Large intestine (tissue), 3 donors: ENCODE results near the gene FAM13A. TPM values are rescaled to one million over a fixed set of nuclear protein-coding genes. Genes with fewer than 3 reads are reported as not detected.
A peak's percentile ranks its signal among the peaks of the same experiment; 100 is the strongest.

Experiments used
- DNase-seq, 2 donors: peaks; one replicate each; pipeline versions ENCODE4 v3.0.0 to v3.0.0-alpha.2; 2013
- H3K27ac ChIP-seq: one replicate; pipeline ENCODE4 v1.5.1; 2013; ENCODE audit warnings: low read length
- H3K27me3 ChIP-seq: 2 replicates; pipeline ENCODE4 v1.6.1; 2013; ENCODE audit warnings: low read length; ENCODE audit not compliant: control insufficient read depth, insufficient read depth
- H3K36me3 ChIP-seq: 2 replicates; pipeline ENCODE4 v1.6.1; 2013; ENCODE audit warnings: low read length; ENCODE audit not compliant: control insufficient read depth, insufficient read depth
- H3K4me1 ChIP-seq: one replicate; pipeline ENCODE4 v1.6.1; 2013; ENCODE audit warnings: low read length; ENCODE audit not compliant: control insufficient read depth, insufficient read depth
- H3K4me3 ChIP-seq: one replicate; pipeline ENCODE4 v1.5.1; 2013; ENCODE audit warnings: low read length
- H3K9me3 ChIP-seq: one replicate; pipeline ENCODE4 v1.6.1; 2013; ENCODE audit warnings: mild to moderate bottlenecking, low read depth, low read length, moderate library complexity; ENCODE audit not compliant: control insufficient read depth
- WGBS: methylation state at CpG from one replicate; pipeline ENCODE4 v1.1.5; 2013; ENCODE audit warnings: low lambda C conversion rate; ENCODE audit not compliant: insufficient coverage; 5-methylcytosine and 5-hydroxymethylcytosine counted together
- polyA plus RNA-seq: library from polyadenylated mRNA; unstranded; fragments of 120-200 nt; gene quantifications from one replicate; pipeline ENCODE4 v1.2.1, GENCODE V29; 2013

The FAM13A gene
- polyA plus RNA-seq, 1 donor = 151 TPM

DNA sequence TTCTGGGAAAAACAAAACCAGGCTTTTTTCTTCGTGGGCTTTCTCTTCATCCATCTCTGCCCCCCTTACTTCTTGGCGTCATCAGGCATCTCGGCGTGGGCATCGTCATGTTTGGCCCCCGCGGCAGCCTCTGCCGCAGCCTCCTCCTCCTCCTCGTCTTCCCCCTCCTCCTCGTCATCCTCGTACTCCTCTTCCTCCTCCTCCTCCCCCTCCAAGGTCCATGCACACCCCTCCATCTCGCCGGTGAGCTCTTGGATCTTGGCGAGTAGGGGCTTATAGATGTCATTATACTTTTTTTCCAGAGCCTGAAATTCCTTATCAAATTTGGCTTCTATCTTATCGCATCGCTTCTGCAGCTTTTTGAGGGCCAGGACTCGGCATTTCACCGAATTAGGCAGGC lies 359.8 kb downstream of the FAM13A start:
- Histone ChIP-seq H3K27me3 (no peaks in the 10 kb centered on the region), H3K27ac (peak overlapping the region; percentile 24), H3K9me3 (peaks cover 4% of the 10 kb centered on the region), H3K36me3 (no peaks in the 10 kb centered on the region), H3K4me3 (peak overlapping the region; percentile 80), H3K4me1 (no peaks in the 10 kb centered on the region)
- peak; percentile 9 to 29 for DNase-seq
- WGBS = 61% methylated on average over 7 of the region's 18 CpGs

DNA sequence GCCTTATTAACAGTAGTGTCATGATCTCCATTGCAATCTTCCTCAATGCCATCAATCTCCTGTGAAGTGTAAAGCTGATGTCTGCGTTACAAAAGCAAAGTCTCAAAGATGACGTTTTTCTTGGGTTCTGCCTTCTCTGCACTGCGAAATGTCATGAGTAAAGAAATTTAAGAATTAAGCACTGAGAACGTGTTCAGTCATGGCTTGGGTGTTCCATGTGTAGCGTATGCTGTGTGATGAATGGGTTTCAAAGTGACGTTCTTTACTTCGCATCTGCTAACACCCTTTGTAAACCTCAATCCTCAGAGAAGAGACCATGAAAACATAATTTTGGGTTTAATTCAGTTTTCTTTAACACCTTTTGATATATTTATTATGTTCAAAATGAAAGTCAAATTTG lies 360.4 kb downstream of the FAM13A start:
- Histone ChIP-seq H3K9me3 (peaks cover 4% of the 10 kb centered on the region), H3K27me3 (no peaks in the 10 kb centered on the region), H3K4me1 (no peaks in the 10 kb centered on the region), H3K4me3 (no peak overlapping the region), H3K36me3 (no peaks in the 10 kb centered on the region), H3K27ac (no peak overlapping the region)
- WGBS = 73% methylated on average over 4 of the region's 7 CpGs
- DNase-seq = no peak

DNA sequence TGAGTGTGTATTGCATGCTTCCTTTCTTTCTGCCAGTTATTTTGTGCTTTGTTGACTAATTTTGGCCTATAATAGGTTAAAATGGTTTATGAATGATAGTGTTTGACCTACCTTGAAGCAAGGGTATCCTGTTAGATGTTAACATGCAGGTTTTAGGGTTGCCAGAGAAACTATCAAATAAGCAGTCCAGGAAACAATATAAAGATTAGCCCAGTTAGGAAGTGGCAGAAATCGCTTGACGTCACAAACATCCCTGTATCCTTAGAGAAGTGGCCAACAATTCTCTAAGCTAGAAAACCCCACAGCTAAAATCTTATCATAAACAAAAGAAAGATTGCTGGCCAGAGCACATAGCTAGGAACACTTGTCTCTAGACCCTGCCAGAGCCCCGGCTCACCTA lies 363.2 kb downstream of the FAM13A start:
- peaks cover 11% of the 10 kb centered on the region for H3K36me3 ChIP-seq
- no CpG with 5 or more reads among the region's 3 CpGs for WGBS
- no peak for DNase-seq

DNA sequence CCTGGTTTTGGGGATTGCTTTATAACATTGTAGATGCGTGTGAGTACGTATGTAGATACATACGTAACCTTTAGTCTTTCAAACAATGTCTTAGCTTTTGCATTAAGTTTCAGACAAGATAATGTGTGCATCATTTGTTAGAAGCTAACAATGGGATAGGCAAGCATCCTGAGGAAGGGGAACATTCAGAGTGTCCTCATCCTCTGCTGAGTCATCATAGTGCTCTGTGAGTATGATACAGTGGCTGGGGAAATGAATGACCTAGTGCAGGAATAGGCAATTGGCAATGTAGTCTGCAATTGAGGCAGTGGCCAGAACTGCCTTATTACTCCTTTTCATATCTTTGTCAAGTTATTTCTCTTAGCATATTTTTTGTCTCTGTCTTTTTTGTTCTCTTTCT lies 366.6 kb downstream of the FAM13A start:
- Histone ChIP-seq H3K9me3 (no peaks in the 10 kb centered on the region), H3K27ac (no peak overlapping the region), H3K27me3 (no peaks in the 10 kb centered on the region), H3K4me3 (no peak overlapping the region), H3K4me1 (no peaks in the 10 kb centered on the region), H3K36me3 (peaks cover 16% of the 10 kb centered on the region)
- no peak for DNase-seq
- WGBS = no CpG with 5 or more reads among the region's 3 CpGs

More for the DNA sequence above, 363.2 kb downstream of the FAM13A start:
- H3K27ac ChIP-seq = no peak overlapping the region
- no peaks in the 10 kb centered on the region for H3K4me1 ChIP-seq
- peaks cover 4% of the 10 kb centered on the region for H3K9me3 ChIP-seq
- no peak overlapping the region for H3K4me3 ChIP-seq
- H3K27me3 ChIP-seq = no peaks in the 10 kb centered on the region

DNA sequence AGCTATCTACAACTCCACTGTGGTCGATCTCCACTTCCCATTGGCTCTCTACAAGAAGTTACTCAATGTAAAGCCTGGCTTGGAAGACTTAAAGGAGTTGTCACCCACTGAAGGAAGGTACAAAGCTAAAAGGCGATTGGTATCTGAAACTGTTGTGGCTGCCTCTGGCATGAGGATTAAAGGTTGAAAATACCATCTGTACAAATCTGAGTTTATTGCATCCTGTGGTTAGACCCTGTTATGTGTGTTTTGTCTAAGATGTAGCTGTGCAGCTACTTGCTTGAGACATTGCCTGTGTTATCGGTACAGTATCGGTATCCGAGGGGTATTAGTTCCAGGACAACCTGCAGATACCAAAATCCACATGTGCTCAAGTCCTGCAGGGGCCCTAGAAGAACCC lies 375.8 kb downstream of the FAM13A start:
- Histone ChIP-seq H3K27me3 (no peaks in the 10 kb centered on the region), H3K4me3 (no peak overlapping the region), H3K4me1 (no peaks in the 10 kb centered on the region), H3K9me3 (no peaks in the 10 kb centered on the region), H3K27ac (no peak overlapping the region), H3K36me3 (peaks cover 25% of the 10 kb centered on the region)
- no peak for DNase-seq
- WGBS = no CpG with 5 or more reads among the region's 5 CpGs

Other genes starting within 250 kb of the FAM13A start
- gene TIGD2, start 54.3 kb upstream of the FAM13A start, polyA plus RNA-seq = 10.3 TPM